HUES48 (cell line): ENCODE results near the gene GXYLT1.
"Not testable (repeated sequence)": the region's sequence is repeated elsewhere in the genome, so short reads cannot be mapped to it uniquely, and the experiment has no call there.

Source experiments
- H3K27ac ChIP-seq: one replicate; pipeline ENCODE4 v1.7.0; 2013; ENCODE audit warnings: low read depth, low read length, inconsistent platforms
- H3K27me3 ChIP-seq: 2 replicates; pipeline ENCODE4 v1.6.1; 2013; ENCODE audit warnings: mild to moderate bottlenecking, low read length; ENCODE audit not compliant: control insufficient read depth, insufficient read depth
- H3K36me3 ChIP-seq: 2 replicates; pipeline ENCODE4 v1.6.1; 2013; ENCODE audit warnings: low read length; ENCODE audit not compliant: control insufficient read depth, insufficient read depth
- H3K4me1 ChIP-seq: 2 replicates; pipeline ENCODE4 v1.6.1; 2013; ENCODE audit warnings: mild to moderate bottlenecking, low read length; ENCODE audit not compliant: control insufficient read depth, insufficient read depth
- H3K4me3 ChIP-seq: 2 replicates; pipeline ENCODE4 v1.5.1; 2013; ENCODE audit warnings: mild to moderate bottlenecking, low read depth, low read length
- H3K9ac ChIP-seq: 2 replicates; pipeline ENCODE4 v1.6.1; 2013; ENCODE audit warnings: mild to moderate bottlenecking, low read depth, low read length, moderate library complexity
- H3K9me3 ChIP-seq: 2 replicates; pipeline ENCODE4 v1.6.1; 2013; ENCODE audit warnings: low read length; ENCODE audit not compliant: control insufficient read depth, insufficient read depth

Gene GXYLT1

GRCh38 chr12:42144408-42145196 lies at the start of gene GXYLT1:
GXYLT1 (minus strand) TSS chr12:42144874; CDS start chr12:42144646, 228 bp downstream.
- Histone ChIP-seq H3K4me3 (peak within 1 kb of the TSS; percentile 74), H3K27ac (peak within 1 kb of the TSS; percentile 86), H3K36me3 (no peaks in the 10 kb centered on the region), H3K27me3 (peaks cover 21% of the 10 kb centered on the region), H3K4me1 (peaks cover 24% of the 10 kb centered on the region), H3K9ac (peak within 1 kb of the TSS; percentile 72), H3K9me3 (no peaks in the 10 kb centered on the region)

DNA sequence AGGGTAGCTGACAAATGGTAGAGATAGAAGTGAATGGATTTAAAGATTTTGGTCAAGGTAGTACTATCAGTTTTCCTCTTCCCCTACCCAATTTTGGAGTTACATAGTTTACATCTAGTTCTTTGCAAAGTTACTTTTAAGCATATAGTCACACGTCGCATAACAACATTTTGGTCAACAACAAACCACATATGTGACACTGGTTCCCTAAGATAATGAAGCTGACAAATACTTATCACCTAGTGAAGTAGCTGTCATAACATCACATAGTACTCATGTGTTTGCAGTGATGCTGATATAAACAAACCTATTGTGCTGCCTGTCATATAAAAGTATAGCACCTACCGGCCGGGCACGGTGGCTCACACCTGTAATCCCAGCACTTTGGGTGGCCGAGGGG lies 48.0 kb upstream of the GXYLT1 start:
- Histone ChIP-seq H3K9ac (no peak overlapping the region), H3K36me3 (no peaks in the 10 kb centered on the region), H3K9me3 (no peaks in the 10 kb centered on the region), H3K4me1 (no peaks in the 10 kb centered on the region), H3K27me3 (no peaks in the 10 kb centered on the region), H3K4me3 (no peak overlapping the region), H3K27ac (no peak overlapping the region)

- H3K4me3 ChIP-seq, result no peak overlapping the region
- H3K4me1 ChIP-seq, result no peaks in the 10 kb centered on the region
- H3K27ac ChIP-seq, result no peak overlapping the region
- no peaks in the 10 kb centered on the region for H3K36me3 ChIP-seq
- no peaks in the 10 kb centered on the region for H3K27me3 ChIP-seq
- H3K9me3 ChIP-seq, result no peaks in the 10 kb centered on the region
- no peak overlapping the region for H3K9ac ChIP-seq
These were observed 47.6 kb upstream of the GXYLT1 start for GRCh38 chr12:42192258-42192657.

- H3K9me3 ChIP-seq, result no peaks in the 10 kb centered on the region
- H3K4me1 ChIP-seq, result no peaks in the 10 kb centered on the region
- no peaks in the 10 kb centered on the region for H3K27me3 ChIP-seq
- H3K4me3 ChIP-seq, result no peak overlapping the region
- H3K9ac ChIP-seq, result no peak overlapping the region
- no peaks in the 10 kb centered on the region for H3K36me3 ChIP-seq
- no peak overlapping the region for H3K27ac ChIP-seq
These were observed 45.7 kb upstream of the GXYLT1 start for GRCh38 chr12:42190376-42190775.

DNA sequence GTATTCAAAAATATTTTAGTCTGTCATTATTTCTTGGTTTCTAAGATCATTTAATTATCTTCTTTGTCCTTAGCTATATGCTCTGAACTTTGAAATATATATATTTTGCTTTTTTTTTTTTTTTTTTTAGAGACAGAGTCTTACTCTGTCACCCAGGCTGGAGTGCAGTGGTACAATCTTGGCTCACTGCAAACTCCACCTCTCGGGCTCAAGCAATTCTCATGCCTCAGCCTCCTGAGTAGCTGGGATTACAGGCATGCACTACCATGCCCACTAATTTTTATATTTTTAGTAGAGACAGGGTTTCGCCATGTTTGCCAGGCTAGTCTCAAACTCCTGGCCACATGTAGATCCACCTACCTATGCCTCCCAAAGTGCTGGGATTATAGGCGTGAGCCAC lies 43.6 kb upstream of the GXYLT1 start:
- not testable (repeated sequence) for H3K9me3 ChIP-seq, H3K4me1 ChIP-seq, H3K27ac ChIP-seq

GRCh38 chr12:42187799-42188198 lies 43.1 kb upstream of the GXYLT1 start:
- no peaks in the 10 kb centered on the region for H3K9me3 ChIP-seq
- H3K4me1 ChIP-seq, result no peaks in the 10 kb centered on the region
- H3K27me3 ChIP-seq, result no peaks in the 10 kb centered on the region
- H3K9ac ChIP-seq, result no peak overlapping the region
- H3K27ac ChIP-seq, result no peak overlapping the region
- no peak overlapping the region for H3K4me3 ChIP-seq
- H3K36me3 ChIP-seq, result no peaks in the 10 kb centered on the region

More for the DNA sequence above, 43.6 kb upstream of the GXYLT1 start:
- H3K36me3 ChIP-seq, H3K9ac ChIP-seq, H3K27me3 ChIP-seq, H3K4me3 ChIP-seq: not testable (repeated sequence)

GRCh38 chr12:42186793-42187192 lies 42.1 kb upstream of the GXYLT1 start:
- H3K9me3 ChIP-seq, result no peaks in the 10 kb centered on the region
- no peak overlapping the region for H3K27ac ChIP-seq
- H3K4me1 ChIP-seq, result no peaks in the 10 kb centered on the region
- no peak overlapping the region for H3K4me3 ChIP-seq
- H3K27me3 ChIP-seq, result no peaks in the 10 kb centered on the region
- no peak overlapping the region for H3K9ac ChIP-seq
- H3K36me3 ChIP-seq, result no peaks in the 10 kb centered on the region

GRCh38 chr12:42182394-42182793 lies 37.7 kb upstream of the GXYLT1 start:
- no peaks in the 10 kb centered on the region for H3K36me3 ChIP-seq
- no peak overlapping the region for H3K27ac ChIP-seq
- no peak overlapping the region for H3K9ac ChIP-seq

DNA sequence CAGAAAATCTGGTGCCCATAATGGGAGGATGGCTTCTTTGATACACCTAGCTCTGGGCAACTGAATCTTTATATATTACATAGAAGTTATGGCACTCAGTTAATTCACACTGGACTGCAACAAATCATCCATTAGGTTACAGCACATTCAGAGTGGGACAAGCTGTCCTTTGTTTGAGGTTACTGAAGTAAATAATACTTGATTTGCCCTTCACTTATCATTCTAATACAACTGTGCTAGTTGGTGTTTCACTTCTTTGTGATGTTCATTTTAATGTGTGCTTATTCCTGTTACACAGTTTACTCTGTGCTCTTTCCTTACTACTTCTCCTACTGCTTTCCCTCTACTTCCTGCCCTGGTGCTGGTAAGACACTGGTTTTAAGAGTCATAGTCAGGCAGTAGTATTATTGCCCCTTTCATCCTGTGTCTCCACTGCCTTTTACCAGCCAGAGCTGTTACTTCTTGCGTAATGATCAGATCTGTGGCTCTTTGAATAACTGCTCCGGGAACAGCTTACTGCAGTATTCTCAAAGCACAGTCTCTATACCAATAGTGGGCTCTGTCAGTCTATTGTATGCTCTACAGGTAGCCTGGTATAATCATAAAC lies 36.4 kb upstream of the GXYLT1 start:
- 0 out of 2 replicates have a peak, but pooled peaks cover 10% of the 10 kb centered on the region for H3K4me1 ChIP-seq
- no peak overlapping the region for H3K27ac ChIP-seq
- H3K9ac ChIP-seq, result no peak overlapping the region
- H3K9me3 ChIP-seq, result no peaks in the 10 kb centered on the region
- H3K36me3 ChIP-seq, result no peaks in the 10 kb centered on the region
- H3K4me3 ChIP-seq, result no peak overlapping the region
- no peaks in the 10 kb centered on the region for H3K27me3 ChIP-seq

More at GRCh38 chr12:42182394-42182793, 37.7 kb upstream of the GXYLT1 start:
- Histone ChIP-seq H3K9me3 (no peaks in the 10 kb centered on the region), H3K4me3 (no peak overlapping the region), H3K27me3 (no peaks in the 10 kb centered on the region), H3K4me1 (0 out of 2 replicates have a peak, but pooled peaks cover 9% of the 10 kb centered on the region)

DNA sequence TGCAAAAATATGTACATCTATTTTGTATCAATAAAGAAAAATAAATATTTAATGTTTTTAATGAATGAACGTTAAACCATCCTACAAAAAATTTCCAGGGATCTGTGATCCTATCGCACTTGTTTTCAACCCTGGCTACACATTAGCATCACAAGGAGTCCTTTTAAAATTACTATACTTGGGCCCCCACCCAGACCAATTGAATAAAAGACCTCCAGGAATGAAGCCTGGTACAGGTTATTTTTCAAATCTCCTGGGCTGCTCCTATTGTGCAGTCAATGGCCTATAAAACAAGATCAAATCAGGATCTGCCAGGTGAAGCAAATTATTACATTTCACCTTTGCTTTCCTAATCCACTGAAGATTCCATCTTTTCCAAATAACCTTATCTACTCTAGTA lies 33.4 kb upstream of the GXYLT1 start:
- Histone ChIP-seq H3K4me1 (0 out of 2 replicates have a peak, but pooled peaks cover 10% of the 10 kb centered on the region), H3K9me3 (peaks cover 3% of the 10 kb centered on the region; the same call in 1 of the 2 replicates), H3K36me3 (no peaks in the 10 kb centered on the region)

DNA sequence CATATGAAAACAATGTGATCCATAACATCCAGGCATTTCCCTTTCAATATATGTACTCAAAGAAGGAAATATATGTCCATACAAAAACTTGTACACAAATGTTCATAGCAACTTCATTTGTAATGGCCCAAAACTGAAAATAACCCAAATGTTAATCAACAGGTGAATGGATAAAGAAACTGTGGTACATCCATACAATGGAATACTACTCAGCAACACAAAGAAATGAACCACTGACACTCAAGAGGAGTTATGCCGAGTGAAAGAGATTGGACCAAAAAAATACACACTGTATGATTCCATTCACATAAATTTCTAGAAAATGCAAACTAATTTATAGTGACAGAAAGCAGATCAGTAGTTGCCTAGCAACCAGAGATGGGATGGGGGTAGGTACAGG lies 30.3 kb upstream of the GXYLT1 start:
- no peak overlapping the region for H3K27ac ChIP-seq
- no peak overlapping the region for H3K9ac ChIP-seq
- peaks cover 3% of the 10 kb centered on the region; the same call in 1 of the 2 replicates for H3K9me3 ChIP-seq
- H3K27me3 ChIP-seq, result no peaks in the 10 kb centered on the region
- 0 out of 2 replicates have a peak, but pooled peaks cover 10% of the 10 kb centered on the region for H3K4me1 ChIP-seq
- H3K4me3 ChIP-seq, result no peak overlapping the region
- no peaks in the 10 kb centered on the region for H3K36me3 ChIP-seq

More for the DNA sequence above, 33.4 kb upstream of the GXYLT1 start:
- H3K27ac ChIP-seq, result no peak overlapping the region
- no peak overlapping the region for H3K9ac ChIP-seq
- no peaks in the 10 kb centered on the region for H3K27me3 ChIP-seq
- no peak overlapping the region for H3K4me3 ChIP-seq
